Body of pancreas (tissue), 4 donors: ENCODE results near the gene KLHL26.

Experiments used
- POLR2A ChIP-seq, 3 donors: fragments of 450-650 bp; IDR thresholded peaks; one replicate each; pipeline ENCODE4 v1.6.1; 2016; ENCODE audit warnings: antibody characterized with exemption in 3 of 3, mild to moderate bottlenecking in 2 of 3
- TF ChIP-seq, protein P1 (sequence below), 7 experiments: fragments of 450-650 bp in 4 of 7; fragments of 200-600 bp in 3 of 7; sonication (generic) in 3 of 7; IDR thresholded peaks; one replicate each; pipeline ENCODE4 v1.5.1; 2016 to 2019; ENCODE audit warnings: antibody characterized with exemption in 7 of 7

DNA sequence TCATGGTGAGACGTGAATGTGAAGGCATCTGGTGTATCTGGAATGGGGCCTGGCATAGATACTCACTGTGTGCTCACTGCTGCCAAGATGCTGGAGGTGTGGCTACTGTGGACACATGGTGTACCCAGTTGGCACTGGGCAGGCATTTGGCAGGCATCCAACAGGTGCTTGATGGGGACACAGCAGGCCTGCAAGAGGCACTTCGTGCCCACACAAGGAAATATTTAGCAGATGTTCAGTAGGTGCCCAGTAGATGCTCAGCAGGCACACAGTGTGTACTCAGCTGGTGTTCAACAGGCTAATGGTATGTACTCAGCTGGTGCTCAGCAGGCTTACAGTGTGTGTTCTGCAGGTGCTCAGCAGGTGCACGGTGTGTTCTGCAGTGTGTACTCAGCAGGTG lies 60.9 kb downstream of the KLHL26 start:
- TF ChIP-seq, protein P1, sequence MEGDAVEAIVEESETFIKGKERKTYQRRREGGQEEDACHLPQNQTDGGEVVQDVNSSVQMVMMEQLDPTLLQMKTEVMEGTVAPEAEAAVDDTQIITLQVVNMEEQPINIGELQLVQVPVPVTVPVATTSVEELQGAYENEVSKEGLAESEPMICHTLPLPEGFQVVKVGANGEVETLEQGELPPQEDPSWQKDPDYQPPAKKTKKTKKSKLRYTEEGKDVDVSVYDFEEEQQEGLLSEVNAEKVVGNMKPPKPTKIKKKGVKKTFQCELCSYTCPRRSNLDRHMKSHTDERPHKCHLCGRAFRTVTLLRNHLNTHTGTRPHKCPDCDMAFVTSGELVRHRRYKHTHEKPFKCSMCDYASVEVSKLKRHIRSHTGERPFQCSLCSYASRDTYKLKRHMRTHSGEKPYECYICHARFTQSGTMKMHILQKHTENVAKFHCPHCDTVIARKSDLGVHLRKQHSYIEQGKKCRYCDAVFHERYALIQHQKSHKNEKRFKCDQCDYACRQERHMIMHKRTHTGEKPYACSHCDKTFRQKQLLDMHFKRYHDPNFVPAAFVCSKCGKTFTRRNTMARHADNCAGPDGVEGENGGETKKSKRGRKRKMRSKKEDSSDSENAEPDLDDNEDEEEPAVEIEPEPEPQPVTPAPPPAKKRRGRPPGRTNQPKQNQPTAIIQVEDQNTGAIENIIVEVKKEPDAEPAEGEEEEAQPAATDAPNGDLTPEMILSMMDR (IDR thresholded peaks at IDR 0.05), result no peak
- TF ChIP-seq POLR2A (IDR thresholded peaks at IDR 0.05), result no peak
